GM12878 (cell line): ENCODE results near the gene ADAMTSL1.

Source experiments
- ESRRA ChIP-seq: IDR thresholded peaks from 2 replicates; pipeline ENCODE4 v1.6.1; 2012; ENCODE audit warnings: mild to moderate bottlenecking, low read length, improper control_type of control experiment
- ZNF384 ChIP-seq: IDR thresholded peaks from 2 replicates; pipeline ENCODE4 v1.6.1; 2012; ENCODE audit warnings: low read depth, mild to moderate bottlenecking, low read length, improper control_type of control experiment, borderline replicate concordance
- TF ChIP-seq, protein P1 (sequence below): fragments of 450-650 bp; IDR thresholded peaks from 2 replicates; pipeline ENCODE4 v1.6.1; 2016; ENCODE audit warnings: mild to moderate bottlenecking, moderate library complexity, borderline replicate concordance

DNA sequence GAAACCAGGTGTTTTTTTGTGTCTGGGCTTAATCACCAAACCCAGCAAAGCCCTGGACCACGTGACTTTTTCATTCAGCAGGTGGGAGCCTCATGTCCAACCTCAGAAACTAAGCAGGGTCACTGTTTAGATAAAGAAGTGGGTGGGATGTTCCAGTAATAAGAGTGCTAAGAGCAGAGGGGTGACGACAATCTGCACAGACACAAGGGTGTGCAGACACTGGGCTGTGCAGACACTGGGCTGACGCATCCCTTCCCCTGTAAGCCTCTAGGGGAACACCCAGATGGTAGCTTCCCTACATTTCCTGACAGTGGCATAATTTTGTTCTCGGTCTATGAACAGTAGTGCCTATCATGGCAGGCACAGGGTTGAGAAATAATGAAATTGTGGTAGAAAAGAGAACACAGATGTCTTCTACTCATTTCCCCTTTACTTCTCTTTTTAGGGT, 474.0 kb downstream of the ADAMTSL1 start:
- TF ChIP-seq ESRRA (no peak), ZNF384 (no peak)
- TF ChIP-seq, protein P1, sequence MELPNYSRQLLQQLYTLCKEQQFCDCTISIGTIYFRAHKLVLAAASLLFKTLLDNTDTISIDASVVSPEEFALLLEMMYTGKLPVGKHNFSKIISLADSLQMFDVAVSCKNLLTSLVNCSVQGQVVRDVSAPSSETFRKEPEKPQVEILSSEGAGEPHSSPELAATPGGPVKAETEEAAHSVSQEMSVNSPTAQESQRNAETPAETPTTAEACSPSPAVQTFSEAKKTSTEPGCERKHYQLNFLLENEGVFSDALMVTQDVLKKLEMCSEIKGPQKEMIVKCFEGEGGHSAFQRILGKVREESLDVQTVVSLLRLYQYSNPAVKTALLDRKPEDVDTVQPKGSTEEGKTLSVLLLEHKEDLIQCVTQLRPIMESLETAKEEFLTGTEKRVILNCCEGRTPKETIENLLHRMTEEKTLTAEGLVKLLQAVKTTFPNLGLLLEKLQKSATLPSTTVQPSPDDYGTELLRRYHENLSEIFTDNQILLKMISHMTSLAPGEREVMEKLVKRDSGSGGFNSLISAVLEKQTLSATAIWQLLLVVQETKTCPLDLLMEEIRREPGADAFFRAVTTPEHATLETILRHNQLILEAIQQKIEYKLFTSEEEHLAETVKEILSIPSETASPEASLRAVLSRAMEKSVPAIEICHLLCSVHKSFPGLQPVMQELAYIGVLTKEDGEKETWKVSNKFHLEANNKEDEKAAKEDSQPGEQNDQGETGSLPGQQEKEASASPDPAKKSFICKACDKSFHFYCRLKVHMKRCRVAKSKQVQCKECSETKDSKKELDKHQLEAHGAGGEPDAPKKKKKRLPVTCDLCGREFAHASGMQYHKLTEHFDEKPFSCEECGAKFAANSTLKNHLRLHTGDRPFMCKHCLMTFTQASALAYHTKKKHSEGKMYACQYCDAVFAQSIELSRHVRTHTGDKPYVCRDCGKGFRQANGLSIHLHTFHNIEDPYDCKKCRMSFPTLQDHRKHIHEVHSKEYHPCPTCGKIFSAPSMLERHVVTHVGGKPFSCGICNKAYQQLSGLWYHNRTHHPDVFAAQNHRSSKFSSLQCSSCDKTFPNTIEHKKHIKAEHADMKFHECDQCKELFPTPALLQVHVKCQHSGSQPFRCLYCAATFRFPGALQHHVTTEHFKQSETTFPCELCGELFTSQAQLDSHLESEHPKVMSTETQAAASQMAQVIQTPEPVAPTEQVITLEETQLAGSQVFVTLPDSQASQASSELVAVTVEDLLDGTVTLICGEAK = no peak
